Skeletal muscle tissue (tissue), 4 donors: ENCODE data around the gene MACROH2A1. TPM values are rescaled to one million over a fixed set of nuclear protein-coding genes. Genes with fewer than 3 reads are reported as not detected.

Source experiments
- H3K27ac ChIP-seq: one replicate; pipeline ENCODE4 v1.7.0; 2013; ENCODE audit warnings: mild to moderate bottlenecking, low read depth, low read length, inconsistent platforms
- H3K27me3 ChIP-seq, 3 donors: one replicate each; pipeline ENCODE4 v1.7.0; 2013; ENCODE audit warnings: low read length in 3 of 3; ENCODE audit not compliant: control insufficient read depth in 3 of 3, insufficient read depth in 3 of 3
- H3K36me3 ChIP-seq, 3 donors: one replicate each; pipeline ENCODE4 v1.7.0; 2013; ENCODE audit warnings: low read length in 3 of 3; ENCODE audit not compliant: control insufficient read depth in 3 of 3, insufficient read depth in 3 of 3
- H3K4me1 ChIP-seq, 3 donors: one replicate each; pipeline ENCODE4 v1.7.0; 2013; ENCODE audit warnings: low read length in 3 of 3, mild to moderate bottlenecking in 3 of 3; ENCODE audit not compliant: control insufficient read depth in 3 of 3, insufficient read depth in 3 of 3
- H3K4me3 ChIP-seq, 3 donors: one replicate each; pipeline ENCODE4 v1.7.0; 2013; ENCODE audit warnings: low read length in 3 of 3
- H3K9ac ChIP-seq, 3 donors: one replicate each; pipeline ENCODE4 v1.7.0; 2013; ENCODE audit warnings: low read length in 3 of 3, mild to moderate bottlenecking in 3 of 3, moderate library complexity in 2 of 3, low read depth in 1 of 3
- H3K9me3 ChIP-seq, 3 donors: one replicate each; pipeline ENCODE4 v1.7.0; 2013; ENCODE audit warnings: low read length in 3 of 3; ENCODE audit not compliant: control insufficient read depth in 3 of 3
- total RNA-seq: library from RNA; depleted of rRNA; stranded (reverse); fragments of >200 nt; gene quantifications from one replicate; pipeline ENCODE4 v1.2.3, GENCODE V29; 2014
- donor health status: Osteomylitis.

MACROH2A1 gene
- total RNA-seq, 1 donor from 2014 or later, result 86.1 TPM

DNA sequence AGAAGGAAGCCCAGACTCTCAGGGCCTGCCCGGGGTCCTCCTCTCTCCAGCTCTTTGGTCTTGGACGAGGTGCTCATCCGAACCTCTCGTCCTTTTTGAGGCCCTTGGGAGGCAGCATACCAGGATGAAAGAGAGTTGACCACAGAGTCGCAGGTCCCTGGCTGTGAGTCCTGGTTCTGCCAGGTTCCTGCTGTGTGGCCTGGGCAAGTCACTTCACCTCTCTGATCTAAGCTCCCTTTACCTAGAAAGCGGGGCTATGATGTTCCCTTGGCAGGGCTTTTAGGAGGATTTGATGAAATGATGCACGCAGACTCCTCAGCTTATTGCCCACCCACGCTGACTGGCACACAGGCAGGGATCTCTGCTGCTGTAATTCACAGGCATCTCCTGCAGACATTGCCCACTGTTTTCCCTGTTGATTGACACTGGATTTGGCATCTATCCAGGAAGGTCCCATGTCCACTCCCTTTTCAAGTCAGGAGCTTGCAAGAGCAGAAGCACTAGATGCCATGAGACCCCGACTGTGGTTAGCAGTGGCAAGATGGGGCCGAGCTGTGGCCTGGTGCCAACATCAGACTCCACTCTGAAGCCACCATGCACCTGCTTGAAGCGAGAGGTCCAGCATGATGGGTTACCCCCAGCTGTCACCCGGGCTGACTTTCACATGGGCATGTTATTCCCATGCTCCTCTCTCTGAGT, 71.5 kb downstream of the MACROH2A1 start:
- Histone ChIP-seq H3K27me3 (no peaks in the 10 kb centered on the region), H3K4me3 (no peak overlapping the region), H3K27ac (no peak overlapping the region), H3K9me3 (no peaks in the 10 kb centered on the region), H3K36me3 (peaks cover 0 to 5% (median 0%) of the 10 kb centered on the region in 3 donors), H3K9ac (no peak overlapping the region), H3K4me1 (peaks cover 4 to 37% (median 13%) of the 10 kb centered on the region in 3 donors)

- H3K9ac ChIP-seq, result no peak overlapping the region
- no peak overlapping the region for H3K4me3 ChIP-seq
- H3K27ac ChIP-seq, result no peak overlapping the region
- no peaks in the 10 kb centered on the region for H3K9me3 ChIP-seq
- H3K36me3 ChIP-seq, result peaks cover 0 to 4% (median 0%) of the 10 kb centered on the region in 3 donors
- H3K4me1 ChIP-seq, result peaks cover 4 to 37% (median 13%) of the 10 kb centered on the region in 3 donors
- no peaks in the 10 kb centered on the region for H3K27me3 ChIP-seq
These were observed 72.5 kb downstream of the MACROH2A1 start for GRCh38 chr5:135326296-135327254.

DNA sequence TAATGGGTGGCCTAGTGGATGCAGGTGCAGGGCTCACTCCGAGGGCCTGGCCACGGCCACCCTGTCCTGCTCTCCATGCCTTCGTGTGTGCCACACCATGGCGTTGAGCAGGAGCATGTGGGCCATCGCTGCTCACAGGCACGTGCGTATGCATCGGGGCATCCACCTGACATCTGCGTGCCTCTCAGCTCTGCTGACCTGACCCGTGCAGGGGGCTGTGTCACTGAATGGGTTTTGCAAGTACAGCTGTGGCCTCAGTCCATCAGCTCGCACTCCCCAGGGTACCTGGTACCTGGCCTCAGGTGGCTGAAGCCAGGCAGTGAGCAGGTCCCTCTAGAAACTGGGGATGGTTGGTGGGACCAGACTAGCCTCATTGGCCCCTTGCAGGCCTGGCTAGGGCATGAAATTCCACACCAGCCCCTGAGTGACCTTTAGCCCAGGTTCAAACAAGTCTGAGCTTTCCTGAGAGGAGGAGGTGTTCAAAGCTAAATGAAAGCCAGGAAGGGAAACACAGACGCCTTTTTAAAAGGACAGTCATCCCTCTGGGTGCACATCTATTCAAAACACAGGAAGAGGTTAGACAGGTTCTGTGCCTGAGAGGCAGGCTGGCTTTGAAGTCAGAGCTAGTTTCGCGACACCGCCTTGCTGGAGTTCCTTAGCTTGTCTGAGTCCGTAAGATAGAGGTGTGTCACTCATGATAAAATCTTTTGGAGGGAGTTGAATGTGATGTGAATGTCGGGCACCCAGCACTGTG, 74.0 kb downstream of the MACROH2A1 start:
- no peak overlapping the region for H3K4me3 ChIP-seq
- no peaks in the 10 kb centered on the region for H3K9me3 ChIP-seq
- H3K9ac ChIP-seq, result no peak overlapping the region
- H3K27ac ChIP-seq, result no peak overlapping the region
- no peaks in the 10 kb centered on the region for H3K27me3 ChIP-seq
- no peaks in the 10 kb centered on the region for H3K36me3 ChIP-seq
- H3K4me1 ChIP-seq, result peaks cover 4 to 27% (median 8%) of the 10 kb centered on the region in 3 donors

GRCh38 chr5:135324160-135324559, 74.9 kb downstream of the MACROH2A1 start:
- Histone ChIP-seq H3K27me3 (no peaks in the 10 kb centered on the region), H3K4me3 (no peak overlapping the region), H3K4me1 (peaks cover 4 to 18% (median 6%) of the 10 kb centered on the region in 3 donors), H3K27ac (no peak overlapping the region), H3K36me3 (no peaks in the 10 kb centered on the region), H3K9ac (no peak overlapping the region), H3K9me3 (no peaks in the 10 kb centered on the region)

- Histone ChIP-seq H3K4me3 (no peak overlapping the region), H3K9me3 (no peaks in the 10 kb centered on the region), H3K27ac (no peak overlapping the region), H3K9ac (no peak overlapping the region), H3K27me3 (no peaks in the 10 kb centered on the region), H3K36me3 (no peaks in the 10 kb centered on the region), H3K4me1 (peaks cover 1 to 13% (median 2%) of the 10 kb centered on the region in 3 donors)
These were observed 75.3 kb downstream of the MACROH2A1 start for GRCh38 chr5:135323701-135324132.

- Histone ChIP-seq H3K9me3 (no peaks in the 10 kb centered on the region), H3K27me3 (no peaks in the 10 kb centered on the region), H3K9ac (no peak overlapping the region)
These were observed 75.8 kb downstream of the MACROH2A1 start for GRCh38 chr5:135323227-135323626.

GRCh38 chr5:135322744-135323143, 76.3 kb downstream of the MACROH2A1 start:
- Histone ChIP-seq H3K9ac (no peak overlapping the region), H3K27me3 (no peaks in the 10 kb centered on the region), H3K4me3 (no peak overlapping the region), H3K4me1 (peaks cover 0 to 4% (median 0%) of the 10 kb centered on the region in 3 donors), H3K27ac (no peak overlapping the region), H3K36me3 (no peaks in the 10 kb centered on the region), H3K9me3 (no peaks in the 10 kb centered on the region)

More at GRCh38 chr5:135323227-135323626, 75.8 kb downstream of the MACROH2A1 start:
- Histone ChIP-seq H3K36me3 (no peaks in the 10 kb centered on the region), H3K4me3 (no peak overlapping the region), H3K27ac (no peak overlapping the region), H3K4me1 (peaks cover 0 to 9% (median 2%) of the 10 kb centered on the region in 3 donors)

- Histone ChIP-seq H3K9me3 (no peaks in the 10 kb centered on the region), H3K9ac (no peak overlapping the region), H3K27me3 (no peaks in the 10 kb centered on the region), H3K4me1 (no peaks in the 10 kb centered on the region), H3K4me3 (no peak overlapping the region), H3K36me3 (no peaks in the 10 kb centered on the region), H3K27ac (no peak overlapping the region)
These were observed 76.8 kb downstream of the MACROH2A1 start for GRCh38 chr5:135322271-135322670.

DNA sequence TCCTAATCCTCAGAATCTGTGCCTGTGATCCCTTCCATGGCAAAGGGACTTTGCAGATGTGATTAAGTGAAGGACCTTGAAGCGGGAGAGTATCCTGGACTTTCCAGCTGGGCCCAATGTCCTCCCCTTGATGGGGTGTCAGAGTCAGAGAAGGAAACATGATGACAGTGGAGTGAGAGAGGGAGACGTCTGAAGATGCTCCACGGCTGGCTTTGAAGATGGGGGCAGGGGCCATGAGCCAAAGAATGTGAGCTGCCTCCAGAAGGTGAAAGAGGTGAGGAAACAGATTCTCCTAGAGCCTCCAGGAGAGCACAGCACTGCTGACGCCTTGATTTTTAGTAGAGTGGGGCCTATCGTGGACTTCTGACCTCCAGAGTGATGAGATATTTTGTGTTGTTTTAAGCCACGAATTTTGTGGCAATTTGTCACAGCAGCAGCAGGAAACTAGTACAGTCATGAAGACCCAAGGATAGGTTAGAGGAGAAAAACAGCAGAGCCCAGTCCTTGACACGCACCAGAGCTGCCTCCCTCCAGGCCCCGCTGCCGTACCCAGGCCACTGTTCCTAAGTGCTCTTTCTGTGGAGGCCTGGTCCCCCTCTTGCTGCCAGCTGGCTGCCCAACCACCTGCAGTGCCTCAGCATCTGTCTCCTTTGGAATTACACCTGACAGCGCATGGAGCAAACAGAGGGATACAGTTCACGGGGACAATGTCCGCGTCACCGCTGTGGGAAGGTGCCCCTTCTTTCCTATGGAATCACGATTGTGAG, 78.1 kb downstream of the MACROH2A1 start:
- H3K36me3 ChIP-seq, result no peaks in the 10 kb centered on the region
- no peaks in the 10 kb centered on the region for H3K9me3 ChIP-seq
- H3K27me3 ChIP-seq, result no peaks in the 10 kb centered on the region
- no peak overlapping the region for H3K4me3 ChIP-seq
- H3K27ac ChIP-seq, result no peak overlapping the region
- H3K9ac ChIP-seq, result no peak overlapping the region
- no peaks in the 10 kb centered on the region for H3K4me1 ChIP-seq
